GM10266 (cell line): ENCODE measurements around the gene H2AZ1.

Source experiments
- DNase-seq: peaks from one replicate; pipeline ENCODE4 v3.0.0; 2012; ENCODE audit errors: extremely low spot score
- TF ChIP-seq, protein P1 (sequence below): IDR thresholded peaks from 2 replicates; pipeline ENCODE4 v1.5.1; 2012; ENCODE audit warnings: mild to moderate bottlenecking, low read depth; ENCODE audit not compliant: control insufficient read depth, insufficient read depth; ENCODE audit errors: missing control alignments

The H2AZ1 gene

DNA sequence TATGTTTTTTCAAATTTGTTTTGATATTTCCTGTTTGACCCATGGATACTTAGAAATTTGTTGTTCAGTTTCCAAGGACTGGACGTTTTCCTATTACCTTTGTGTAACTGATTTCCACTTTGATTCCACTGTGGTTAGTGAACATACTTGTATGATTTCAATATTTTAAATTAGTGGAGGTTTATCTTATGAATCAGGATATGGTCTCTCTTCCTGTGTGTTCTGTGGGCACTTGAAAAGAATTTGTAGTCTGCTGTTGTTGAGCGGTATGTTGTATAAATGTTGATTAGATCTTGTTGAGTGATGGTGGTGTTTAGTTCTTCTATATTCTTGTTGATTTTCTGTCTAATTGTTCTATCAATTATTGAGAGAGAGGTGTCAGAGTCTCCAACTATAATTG lies 34.6 kb downstream of the H2AZ1 start:
- no peak for DNase-seq
- TF ChIP-seq, protein P1, sequence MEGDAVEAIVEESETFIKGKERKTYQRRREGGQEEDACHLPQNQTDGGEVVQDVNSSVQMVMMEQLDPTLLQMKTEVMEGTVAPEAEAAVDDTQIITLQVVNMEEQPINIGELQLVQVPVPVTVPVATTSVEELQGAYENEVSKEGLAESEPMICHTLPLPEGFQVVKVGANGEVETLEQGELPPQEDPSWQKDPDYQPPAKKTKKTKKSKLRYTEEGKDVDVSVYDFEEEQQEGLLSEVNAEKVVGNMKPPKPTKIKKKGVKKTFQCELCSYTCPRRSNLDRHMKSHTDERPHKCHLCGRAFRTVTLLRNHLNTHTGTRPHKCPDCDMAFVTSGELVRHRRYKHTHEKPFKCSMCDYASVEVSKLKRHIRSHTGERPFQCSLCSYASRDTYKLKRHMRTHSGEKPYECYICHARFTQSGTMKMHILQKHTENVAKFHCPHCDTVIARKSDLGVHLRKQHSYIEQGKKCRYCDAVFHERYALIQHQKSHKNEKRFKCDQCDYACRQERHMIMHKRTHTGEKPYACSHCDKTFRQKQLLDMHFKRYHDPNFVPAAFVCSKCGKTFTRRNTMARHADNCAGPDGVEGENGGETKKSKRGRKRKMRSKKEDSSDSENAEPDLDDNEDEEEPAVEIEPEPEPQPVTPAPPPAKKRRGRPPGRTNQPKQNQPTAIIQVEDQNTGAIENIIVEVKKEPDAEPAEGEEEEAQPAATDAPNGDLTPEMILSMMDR: no peak
